ENCODE results near the gene NAGK.

DNA sequence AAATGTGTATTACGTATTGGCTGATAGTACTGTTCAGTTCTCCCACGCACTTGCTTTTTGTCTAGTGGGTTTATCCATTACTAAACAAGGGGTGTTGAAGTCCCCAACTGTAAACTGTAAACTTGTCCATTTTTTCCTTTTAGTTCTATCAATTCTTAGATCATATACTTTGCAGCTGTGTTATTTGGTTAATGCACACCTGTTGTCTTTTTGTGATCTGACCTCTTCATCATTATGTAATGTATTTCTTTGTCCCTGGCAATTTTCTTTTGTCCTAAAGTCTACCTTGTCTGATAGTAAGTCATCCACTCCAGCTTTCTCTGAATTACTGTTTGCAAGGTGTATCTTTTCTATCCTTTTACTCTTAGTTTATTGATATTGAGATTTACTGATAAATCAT lies 39.6 kb downstream of the NAGK start:
- TF ChIP-seq, protein P1, sequence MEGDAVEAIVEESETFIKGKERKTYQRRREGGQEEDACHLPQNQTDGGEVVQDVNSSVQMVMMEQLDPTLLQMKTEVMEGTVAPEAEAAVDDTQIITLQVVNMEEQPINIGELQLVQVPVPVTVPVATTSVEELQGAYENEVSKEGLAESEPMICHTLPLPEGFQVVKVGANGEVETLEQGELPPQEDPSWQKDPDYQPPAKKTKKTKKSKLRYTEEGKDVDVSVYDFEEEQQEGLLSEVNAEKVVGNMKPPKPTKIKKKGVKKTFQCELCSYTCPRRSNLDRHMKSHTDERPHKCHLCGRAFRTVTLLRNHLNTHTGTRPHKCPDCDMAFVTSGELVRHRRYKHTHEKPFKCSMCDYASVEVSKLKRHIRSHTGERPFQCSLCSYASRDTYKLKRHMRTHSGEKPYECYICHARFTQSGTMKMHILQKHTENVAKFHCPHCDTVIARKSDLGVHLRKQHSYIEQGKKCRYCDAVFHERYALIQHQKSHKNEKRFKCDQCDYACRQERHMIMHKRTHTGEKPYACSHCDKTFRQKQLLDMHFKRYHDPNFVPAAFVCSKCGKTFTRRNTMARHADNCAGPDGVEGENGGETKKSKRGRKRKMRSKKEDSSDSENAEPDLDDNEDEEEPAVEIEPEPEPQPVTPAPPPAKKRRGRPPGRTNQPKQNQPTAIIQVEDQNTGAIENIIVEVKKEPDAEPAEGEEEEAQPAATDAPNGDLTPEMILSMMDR (optimal IDR thresholded peaks at IDR 0.05 in 1 of 3, IDR thresholded peaks at IDR 0.05 in 1 of 3, conservative IDR thresholded peaks at IDR 0.05 in 1 of 3; ENCODE audit: extremely low read depth in 1 of 3, insufficient read depth in 2 of 3, low read length in 3 of 3), result no peak
- no peak for TF ChIP-seq EZH2 (IDR thresholded peaks at IDR 0.05; ENCODE audit: low read length)

Measured in keratinocyte (primary cell).